Glomerular visceral epithelial cell (primary cell): ENCODE data around the gene LRRC2.
"Not testable (repeated sequence)": the region's sequence is repeated elsewhere in the genome, so short reads cannot be mapped to it uniquely, and the experiment has no call there.

Experiments used
- DNase-seq: peaks from one replicate; pipeline ENCODE4 v3.0.0-alpha.2; 2016; ENCODE audit errors: extremely low spot score

The LRRC2 gene, protein sequence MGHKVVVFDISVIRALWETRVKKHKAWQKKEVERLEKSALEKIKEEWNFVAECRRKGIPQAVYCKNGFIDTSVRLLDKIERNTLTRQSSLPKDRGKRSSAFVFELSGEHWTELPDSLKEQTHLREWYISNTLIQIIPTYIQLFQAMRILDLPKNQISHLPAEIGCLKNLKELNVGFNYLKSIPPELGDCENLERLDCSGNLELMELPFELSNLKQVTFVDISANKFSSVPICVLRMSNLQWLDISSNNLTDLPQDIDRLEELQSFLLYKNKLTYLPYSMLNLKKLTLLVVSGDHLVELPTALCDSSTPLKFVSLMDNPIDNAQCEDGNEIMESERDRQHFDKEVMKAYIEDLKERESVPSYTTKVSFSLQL

DNA sequence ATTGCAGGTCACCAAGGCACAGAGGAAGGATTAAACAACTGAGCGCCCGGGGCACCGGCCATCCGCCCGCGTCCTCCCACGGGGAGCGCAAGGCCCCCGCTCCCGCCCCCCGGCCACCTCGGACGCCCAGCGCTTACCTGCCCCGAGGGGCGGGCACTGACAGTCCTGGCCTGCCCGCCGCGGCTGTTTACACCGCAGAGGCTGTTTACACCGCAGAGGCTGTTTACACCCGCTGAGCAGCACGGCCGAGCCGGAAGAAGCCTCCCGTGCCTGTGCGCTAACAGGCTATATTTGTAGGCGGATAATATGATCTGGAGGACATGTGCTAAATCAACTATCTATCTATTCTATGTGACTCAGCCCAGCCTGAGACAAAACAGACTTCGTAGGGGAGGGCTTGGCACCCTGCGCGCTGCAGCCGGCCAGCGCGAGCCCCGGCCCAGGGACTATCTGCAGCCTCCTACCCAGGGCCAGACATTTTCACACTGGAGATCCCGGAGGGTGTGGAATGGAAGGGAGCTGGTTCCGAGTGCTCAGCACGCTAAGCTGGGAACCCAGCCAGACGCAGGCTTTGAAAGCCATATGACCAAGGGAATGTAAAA is at the start of gene LRRC2:
TSS of gene LRRC2 (minus strand) at position 263 of the 602 bp plus-strand sequence. CDS start 14,711 bp downstream, outside the sequence.
- DNase-seq, result no peak

DNA sequence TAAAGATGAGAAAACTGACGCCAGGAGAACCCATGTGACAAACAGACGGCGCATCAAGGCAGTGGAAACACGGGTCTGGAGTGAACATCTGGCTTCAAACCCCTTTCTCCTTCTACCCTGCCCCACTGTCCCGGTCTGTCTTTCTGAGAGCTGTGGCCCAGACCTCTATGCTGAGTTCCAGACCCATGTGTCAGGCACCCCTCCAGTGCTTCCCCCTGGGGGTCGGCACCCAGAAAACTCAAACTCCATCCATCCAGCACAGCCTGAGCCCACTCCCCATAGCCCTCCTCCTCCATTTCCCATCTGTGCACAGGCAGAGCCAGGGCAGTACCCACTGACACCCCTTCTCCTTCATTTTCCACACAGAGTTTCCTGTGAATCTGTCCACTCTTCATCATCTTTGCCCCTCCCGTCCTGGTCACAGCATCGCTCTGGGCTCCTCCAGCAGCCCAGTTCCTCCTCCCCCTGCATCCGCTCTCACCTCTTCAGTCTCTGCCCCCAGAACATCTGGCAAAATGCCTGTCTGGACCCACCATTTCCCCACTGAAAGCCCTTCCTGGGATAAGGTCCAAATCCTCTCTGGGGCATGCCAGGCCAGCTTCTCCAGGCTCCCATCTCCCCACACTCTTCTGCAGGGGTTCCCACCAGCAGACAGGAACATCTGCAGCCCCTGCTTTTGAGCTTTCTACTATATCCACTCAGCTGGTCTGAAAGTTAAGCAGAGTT is 49.1 kb upstream of the LRRC2 start:
- no peak for DNase-seq

DNA sequence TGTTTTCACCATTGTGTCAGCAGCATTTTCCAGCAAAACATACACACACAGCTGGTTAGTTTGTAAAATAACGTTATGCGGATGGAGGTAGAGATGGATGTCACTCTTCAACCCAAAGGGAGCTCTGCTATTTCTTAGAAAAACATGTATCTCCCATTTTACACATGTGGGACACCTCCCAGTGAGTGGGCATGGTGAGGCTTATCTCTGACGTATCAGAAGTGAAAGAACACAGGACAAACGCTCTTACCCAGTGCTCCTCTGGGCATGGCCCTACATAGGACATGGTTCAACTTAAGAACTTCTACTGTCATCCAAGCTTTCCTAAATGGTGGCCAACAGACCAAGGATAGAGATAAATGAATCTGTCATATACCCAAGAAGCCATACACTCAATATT is 48.3 kb upstream of the LRRC2 start:
- no peak for DNase-seq

DNA sequence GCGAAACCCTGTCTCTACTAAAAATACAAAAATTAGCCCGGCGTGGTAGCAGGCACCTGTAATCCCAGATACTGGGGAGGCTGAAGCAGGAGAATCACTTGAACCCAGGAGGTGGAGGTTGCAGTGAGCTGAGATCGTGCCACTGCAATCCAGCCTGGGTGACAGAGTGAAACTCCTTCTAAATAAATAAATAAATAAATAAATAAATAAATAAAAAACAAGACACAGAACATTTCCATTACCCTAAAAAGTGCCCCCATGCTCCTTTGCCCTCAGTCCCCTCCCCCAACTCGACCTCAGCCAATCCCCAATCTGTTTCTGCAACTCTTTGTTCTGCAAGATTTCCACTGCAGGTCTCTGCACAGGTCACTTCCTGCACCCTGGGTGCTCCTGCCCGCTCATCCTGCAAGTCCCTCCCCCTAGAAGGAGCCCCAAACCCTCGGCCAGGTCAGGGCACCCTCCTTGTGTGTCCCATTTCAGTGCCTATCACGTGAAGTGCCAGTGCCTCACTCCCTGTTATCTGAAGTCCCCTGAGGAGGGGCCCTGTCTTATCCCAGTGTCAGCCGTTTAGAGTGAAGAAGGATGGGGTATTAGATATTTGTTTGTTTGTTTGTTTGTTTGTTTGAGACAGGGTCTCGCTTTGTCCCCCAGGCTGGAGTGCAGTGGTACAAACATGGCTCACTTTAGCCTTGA is 47.4 kb upstream of the LRRC2 start:
- no peak for DNase-seq

DNA sequence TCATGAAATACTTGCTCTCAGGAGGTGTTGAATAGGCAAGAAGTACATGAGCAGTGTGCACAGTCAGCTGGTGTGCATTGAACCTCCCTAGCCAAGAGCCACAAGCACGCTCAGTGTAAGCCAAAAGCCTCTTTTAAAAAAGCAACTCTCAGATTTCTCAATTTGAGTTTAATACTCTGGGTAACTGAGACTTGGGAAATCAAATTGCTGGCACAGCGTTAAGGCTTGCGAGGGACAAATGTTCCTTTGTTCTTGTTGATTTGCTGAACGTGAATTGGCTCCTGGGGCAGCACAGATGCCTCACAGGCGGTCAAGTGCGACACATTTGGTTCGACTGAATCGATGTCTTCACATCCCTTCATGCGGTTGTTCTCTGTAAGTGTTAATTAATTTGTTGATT is 46.2 kb upstream of the LRRC2 start, which contains the start of gene FAM240A:
TSS of gene FAM240A (plus strand) at position 202 of the 400 bp plus-strand sequence. CDS start at position 361, 159 bp downstream.
- DNase-seq, result no peak

DNA sequence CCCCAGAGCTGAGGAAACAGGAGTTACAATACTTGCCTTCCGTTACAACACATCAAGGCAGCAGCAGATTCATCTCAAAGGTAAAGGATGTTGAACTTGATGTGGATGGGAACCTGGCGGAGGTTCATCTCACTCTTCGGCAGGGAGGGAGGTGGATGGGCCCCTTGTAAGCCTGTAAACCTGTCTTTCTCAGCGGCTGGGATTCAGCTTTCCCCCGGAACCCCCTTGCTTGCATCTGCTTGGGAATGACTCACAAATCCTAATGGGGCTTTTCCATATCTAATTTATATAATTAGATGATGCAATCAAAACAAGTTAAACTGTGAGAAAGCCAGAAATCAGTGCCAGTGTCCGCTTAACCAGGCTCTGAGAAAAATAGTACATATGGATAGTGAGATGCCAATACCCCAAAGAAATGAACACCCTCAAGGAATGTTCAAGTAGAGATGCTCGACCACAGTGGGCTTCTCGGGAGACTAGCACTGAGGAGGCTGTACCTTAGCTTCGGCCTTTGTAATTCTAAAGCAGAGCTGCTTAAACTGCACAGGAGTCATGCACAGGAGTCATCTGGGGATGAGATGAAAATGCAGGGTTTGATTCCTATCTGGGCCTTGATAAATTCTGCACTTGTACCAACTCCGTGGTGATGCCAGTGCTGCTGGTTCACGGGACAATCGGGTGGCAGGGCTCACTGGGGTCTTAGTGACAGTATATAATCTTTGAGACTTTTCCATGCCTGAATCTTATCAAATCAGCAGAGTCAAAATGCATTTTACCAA is 44.0 kb upstream of the LRRC2 start:
- no peak for DNase-seq

DNA sequence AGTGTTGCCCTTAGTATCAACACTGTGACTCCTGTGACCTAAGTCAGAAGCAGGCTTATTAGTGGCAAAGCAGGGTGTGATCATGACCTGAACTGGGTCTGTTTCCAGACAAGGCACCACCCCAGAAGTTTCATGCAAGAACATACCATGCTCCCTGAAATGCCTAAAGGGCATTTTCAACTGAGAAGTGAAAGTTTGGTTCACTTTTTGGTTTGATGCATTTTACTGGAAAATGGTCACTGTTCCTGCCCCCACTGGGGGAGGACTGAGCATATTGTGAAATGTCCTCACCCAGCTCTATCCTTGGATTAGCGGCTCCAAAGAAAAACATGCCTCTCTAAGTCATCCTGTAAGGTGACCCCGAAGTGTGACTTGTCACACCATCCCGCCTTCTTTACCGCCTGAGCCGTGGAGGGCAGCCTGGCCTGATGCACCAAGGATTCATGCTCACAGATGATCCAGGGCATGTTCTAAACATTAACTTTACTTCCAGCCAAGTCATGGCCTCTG is 43.2 kb upstream of the LRRC2 start:
- no peak for DNase-seq

DNA sequence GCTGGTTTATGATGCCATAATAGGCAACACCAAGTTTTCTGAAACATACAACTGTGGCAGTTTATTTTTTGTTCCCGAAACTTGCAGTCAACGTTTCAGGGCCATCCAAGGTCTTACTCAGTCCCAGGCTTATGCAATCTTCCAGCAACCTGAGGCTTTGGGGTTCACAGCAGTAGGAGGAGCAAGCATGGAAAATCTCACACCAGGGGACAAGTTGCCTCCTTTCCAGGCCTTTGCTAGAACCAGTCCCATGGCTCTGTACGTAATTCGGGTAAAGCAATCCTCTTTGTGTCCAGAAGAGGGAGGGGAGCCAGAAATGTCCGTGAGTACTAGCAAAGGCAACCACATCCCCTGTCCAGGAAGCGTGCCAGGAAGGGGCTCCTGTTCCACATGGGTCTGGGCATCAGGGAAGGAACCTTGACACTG is 41.5 kb upstream of the LRRC2 start:
- no peak for DNase-seq

DNA sequence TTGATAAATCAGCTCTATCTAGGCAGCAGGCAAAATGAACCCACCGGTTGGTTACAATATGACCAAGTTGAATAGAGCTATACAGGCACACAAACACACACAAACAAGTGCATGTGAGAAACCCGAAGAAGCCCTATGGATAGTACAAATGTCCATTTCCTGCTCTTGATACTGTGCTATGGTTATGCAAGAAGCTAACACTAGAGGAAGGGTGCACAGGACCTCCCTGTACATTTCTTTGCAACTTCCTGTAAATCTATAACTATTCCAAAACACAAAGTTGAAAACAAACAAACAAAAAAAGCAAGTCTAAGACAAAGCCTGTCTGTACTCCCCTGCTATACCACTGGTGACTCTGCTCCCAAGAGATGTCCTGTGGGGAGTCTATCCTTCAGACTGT is 38.0 kb upstream of the LRRC2 start:
- no peak for DNase-seq

DNA sequence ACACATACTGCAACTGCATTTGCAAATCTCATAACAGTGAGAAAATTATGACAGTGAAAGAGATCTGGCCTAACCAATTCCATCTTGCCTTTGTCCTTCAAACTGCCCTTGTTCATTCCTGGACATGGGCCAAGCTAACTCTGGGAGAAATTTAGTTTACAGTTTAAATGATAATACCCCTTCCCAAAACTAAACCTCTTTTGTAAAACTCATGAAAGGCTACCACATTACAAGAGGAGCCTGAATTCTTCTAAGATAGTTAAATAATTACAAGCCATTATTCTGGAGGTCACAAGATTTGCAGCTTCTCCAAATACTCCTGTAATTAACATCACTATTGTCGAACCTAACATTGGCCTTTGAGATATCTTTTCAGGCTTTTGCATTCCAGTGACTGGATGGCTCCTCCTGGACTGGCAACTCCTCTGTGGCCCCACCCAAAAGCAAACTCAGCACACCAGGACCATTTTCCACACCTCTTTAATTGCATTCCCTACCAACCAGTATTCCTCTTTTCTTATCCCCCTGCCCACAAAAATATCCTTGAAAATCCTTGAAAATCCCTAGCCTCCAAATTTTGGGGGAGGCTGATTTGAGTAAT is 37.4 kb upstream of the LRRC2 start:
- DNase-seq, result no peak

DNA sequence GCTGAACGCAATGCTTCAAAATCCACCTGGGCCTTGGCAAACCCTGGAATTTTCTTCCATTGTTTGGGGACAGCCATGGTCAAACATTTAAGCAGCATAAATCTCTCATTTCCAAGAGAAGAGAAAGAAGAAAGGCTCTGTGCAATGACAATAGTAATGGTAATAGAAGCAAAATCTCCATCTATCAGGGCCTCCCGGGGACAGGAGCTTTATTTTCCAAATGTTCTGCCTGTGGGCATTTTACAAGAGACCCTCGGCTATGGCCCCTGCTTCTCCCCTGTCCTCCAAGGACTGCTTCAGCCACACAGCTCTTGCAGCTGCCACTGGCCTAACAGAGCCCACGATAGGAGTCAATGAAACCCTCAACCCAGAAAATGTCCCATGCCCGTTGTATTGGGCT is 33.5 kb upstream of the LRRC2 start:
- no peak for DNase-seq

DNA sequence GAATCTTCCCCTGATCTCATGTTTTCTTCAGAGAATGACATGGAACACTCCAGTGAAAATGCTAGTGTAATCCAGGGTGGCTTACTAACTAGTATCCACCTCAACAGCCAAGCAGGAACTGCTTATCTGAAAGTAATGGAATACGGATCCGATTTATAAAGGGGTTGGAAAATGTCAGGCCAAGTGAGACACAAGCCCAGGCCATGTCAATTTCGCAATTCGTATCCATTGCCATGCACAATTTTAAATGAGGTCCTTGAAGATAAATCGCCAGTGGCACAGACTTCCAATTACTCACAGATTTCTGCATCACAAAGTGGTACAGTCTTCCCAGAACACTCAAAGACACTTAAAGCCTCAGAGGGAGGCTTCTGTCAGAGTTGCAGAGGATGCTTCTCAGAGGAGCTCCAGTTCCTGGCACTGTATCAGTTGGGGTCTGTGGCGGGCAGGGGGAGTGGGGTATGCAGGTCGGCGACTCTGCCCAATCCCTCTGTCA is 29.8 kb upstream of the LRRC2 start:
- no peak for DNase-seq

DNA sequence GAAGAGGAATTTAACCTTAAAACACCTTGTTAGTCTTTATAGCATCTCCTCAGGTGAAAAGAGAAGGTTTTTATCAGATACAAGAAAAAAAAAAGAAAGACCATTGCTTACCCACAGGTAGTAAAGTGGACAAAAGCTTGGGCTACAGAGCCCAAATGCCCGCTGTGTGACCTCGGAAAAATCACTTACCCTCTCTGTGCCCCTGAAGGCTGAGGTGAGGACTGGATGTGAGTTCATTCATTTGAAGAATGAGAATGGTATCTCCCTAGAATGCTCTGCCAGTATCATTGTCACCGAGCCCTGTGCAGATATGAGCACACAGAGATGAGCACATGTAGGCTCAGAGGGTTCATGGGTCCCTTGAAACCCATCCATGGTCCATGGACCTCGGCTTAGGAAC is 28.6 kb upstream of the LRRC2 start:
- DNase-seq, result no peak

DNA sequence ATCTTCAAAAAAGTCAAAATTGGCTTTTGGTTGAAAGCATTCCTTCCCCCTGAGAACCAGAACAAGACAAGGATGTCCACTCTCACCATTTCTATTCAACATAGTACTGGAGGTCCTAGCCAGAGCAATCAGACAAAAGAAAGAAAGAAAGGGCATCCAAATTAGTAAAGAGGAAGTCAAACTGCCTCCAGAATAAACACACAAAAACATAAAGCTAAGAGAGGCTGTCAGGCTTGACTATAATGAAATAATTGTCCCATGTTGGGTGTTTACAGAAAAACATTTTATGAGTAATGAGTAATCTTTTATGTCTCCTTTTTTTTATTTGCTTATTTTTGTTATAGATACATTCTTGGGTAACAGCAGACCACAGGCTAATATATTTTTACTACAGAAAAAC is 27.9 kb upstream of the LRRC2 start:
- no peak for DNase-seq

DNA sequence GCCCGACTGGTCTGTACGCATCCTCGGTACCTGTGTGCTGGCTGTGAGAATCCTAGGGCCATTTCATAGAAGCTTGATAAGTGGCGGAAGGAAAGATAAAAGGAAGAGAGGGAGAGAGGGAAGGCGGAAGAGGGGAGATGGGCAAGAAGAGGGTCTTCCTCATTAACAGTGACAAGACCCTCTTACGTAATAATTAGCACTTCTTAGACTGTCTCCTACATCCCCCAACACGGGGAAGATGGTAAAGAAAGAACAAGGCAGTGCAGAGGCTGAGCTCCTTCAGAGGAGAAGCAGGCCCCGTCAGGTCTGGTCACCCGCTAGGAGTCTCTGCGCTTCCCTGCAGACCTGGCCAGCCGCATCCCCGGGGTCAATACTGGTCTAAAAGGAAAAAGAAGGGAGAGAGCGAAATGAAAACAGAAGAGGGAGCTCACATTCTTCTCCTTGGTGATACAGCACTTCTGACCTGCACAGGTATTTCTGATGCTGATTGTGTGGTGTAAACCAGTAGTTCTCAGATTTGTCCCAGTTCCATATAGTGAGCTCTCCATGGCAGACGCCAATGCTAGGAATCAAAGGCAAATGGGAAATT is 27.3 kb upstream of the LRRC2 start:
- no peak for DNase-seq

DNA sequence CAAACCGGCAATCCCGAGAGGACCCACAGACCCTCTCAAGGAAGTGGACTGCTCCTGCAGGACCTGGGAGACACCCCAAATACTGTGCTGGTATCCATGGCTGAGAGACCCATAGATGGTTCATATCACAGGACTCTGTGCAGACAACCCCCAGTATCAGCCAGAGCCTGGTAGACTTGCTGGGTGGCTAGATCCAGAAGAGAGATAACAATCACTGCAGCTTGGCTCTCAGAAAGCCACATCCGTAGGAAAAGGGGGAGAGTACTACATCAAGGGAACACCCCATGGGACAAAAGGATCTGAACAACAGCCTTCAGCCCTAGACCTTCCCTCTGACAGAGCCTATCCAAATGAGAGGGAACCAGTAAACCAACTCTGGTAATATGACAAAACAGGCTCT is 21.2 kb upstream of the LRRC2 start:
- DNase-seq, result not testable (repeated sequence)

DNA sequence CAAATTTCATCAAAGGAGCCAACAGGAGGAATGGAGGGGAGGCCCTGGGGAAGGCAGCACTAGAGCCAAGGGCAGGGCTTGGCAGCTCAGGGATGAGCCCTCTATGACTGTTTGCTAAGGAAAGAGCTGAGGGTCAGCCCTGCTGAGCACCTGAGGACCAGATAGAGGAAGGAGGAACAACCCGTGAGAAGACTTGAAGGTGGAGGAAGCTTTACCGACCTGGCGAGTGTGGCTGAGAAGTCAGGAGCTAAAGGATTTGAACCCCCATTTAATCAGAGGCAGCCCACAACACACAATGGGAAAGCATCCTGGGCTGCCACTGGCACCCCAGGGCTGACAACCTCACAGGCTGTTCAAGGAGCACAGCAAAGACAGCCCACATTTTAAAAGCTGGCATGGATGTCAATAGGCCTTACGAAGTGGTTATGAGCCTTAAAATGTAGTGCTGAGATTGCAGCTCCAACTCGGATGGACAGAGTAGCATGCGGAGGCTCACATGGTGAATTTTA is 20.7 kb upstream of the LRRC2 start:
- DNase-seq, result no peak

DNA sequence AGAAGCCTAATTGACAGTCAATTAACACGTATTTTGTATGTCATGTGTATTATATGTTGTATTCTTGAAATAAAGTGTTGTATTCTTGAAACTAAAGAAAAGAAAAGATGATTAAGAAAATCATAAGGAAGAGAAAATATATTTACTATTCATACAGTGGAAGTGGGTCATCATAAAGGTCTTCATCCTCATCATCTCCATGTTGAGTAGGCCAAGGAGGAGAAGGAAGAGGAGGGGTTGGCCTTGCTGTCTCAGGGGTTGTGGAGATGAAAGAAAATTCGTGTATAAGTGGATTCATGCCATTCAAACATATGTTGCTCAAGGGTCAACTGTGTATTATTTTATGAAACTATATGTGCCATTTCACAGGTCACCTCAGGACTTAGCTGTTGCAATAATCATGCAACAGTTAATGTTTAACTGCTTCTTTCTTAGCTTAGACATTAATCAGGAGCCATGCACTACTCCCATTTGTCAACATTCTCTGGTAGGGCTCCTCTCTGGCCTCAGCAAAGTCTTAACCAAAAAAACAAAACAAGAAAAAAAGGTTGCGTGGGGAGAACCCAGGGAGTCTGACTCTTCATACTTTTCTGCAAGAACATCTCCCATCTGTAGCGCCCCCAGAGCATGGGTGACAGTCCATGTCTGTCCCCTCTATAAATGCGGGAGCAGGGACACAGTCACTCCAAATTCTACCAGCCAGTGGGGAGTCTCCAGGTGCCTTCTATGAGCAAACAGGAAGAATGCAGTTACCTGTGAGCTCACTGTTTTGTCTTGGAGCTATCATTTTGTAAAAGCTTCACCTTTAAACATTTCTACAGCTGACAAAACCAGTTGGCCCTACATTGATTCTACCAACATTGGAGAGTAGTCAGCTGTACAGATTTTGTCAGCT is 19.9 kb upstream of the LRRC2 start:
- no peak for DNase-seq
